ENCODE results near the gene DAG1. TPM values are rescaled to one million over a fixed set of nuclear protein-coding genes. Genes with fewer than 3 reads are reported as not detected.

Gene DAG1
- total and polyA plus RNA-seq, 8 donors = 15.5 to 108 (median 70.0) TPM

- Histone ChIP-seq H3K9me3 (no peaks in the 10 kb centered on the region), H3K4me1 (peaks cover 8 to 19% (median 17%) of the 10 kb centered on the region in 3 donors), H3K27me3 (no peaks in the 10 kb centered on the region), H3K4me3 (no peak overlapping the region), H3K36me3 (peaks cover 0 to 20% (median 4%) of the 10 kb centered on the region in 3 donors), H3K27ac (peak overlapping the region; percentile 12 to 61 (median 30))
- no peak for ATAC-seq
- FAIRE-seq = no peak
- intact Hi-C loops (cut with DNase I) = loop anchor here in 1 of 3 donors (5.0 kb wide), 1 partner anchor 136 kb away; the partner anchor contains the start of gene APEH
- TF ChIP-seq, protein P1, sequence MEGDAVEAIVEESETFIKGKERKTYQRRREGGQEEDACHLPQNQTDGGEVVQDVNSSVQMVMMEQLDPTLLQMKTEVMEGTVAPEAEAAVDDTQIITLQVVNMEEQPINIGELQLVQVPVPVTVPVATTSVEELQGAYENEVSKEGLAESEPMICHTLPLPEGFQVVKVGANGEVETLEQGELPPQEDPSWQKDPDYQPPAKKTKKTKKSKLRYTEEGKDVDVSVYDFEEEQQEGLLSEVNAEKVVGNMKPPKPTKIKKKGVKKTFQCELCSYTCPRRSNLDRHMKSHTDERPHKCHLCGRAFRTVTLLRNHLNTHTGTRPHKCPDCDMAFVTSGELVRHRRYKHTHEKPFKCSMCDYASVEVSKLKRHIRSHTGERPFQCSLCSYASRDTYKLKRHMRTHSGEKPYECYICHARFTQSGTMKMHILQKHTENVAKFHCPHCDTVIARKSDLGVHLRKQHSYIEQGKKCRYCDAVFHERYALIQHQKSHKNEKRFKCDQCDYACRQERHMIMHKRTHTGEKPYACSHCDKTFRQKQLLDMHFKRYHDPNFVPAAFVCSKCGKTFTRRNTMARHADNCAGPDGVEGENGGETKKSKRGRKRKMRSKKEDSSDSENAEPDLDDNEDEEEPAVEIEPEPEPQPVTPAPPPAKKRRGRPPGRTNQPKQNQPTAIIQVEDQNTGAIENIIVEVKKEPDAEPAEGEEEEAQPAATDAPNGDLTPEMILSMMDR (IDR thresholded peaks at IDR 0.05) = no peak
- WGBS, 2 donors = 64 to 65% methylated on average over 7 of the region's 7 CpGs
- DNase-seq = no peak
These were observed 66.2 kb downstream of the DAG1 start for GRCh38 chr3:49535971-49536874.

DNA sequence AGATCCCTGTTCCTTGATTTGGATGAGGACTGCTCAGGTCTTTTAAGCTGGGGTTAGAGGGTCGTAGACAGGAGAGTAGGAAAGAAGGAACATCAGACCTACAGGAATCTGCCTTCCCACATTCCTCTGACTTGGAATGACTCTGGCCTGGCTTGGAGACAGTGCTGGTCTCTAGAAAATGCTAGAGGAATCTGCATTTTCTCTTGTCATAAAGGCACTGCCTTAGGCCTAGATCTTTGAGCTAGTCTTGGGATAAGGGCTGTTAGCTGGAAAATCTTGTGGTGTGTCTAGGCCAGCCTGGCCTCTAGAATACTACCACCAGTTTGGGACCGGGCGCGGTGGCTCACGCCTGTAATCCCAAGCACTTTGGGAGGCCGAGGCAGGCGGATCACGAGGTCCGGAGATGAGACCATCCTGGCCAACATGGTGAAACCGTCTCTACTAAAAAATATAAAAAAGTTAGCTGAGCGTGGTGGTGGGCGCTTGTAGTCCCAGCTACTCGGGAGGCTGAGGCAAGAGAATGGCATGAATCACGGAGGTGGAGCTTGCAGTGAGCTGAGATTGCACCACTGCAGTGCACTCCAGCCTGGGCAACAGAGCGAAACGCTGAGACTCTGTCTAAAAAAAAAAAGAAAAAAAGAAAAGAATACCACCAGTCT, 66.9 kb downstream of the DAG1 start:
- no peaks in the 10 kb centered on the region for H3K9me3 ChIP-seq
- no peak overlapping the region for H3K4me3 ChIP-seq
- intact Hi-C loops (cut with DNase I) = loop anchor here in 1 of 3 donors (5.0 kb wide), 1 partner anchor 135 kb away; the partner anchor contains the start of gene APEH
- peak overlapping the region in 1 of 4 donors; percentile 12 for H3K27ac ChIP-seq
- H3K4me1 ChIP-seq = peaks cover 8 to 19% (median 17%) of the 10 kb centered on the region in 3 donors
- no peak for FAIRE-seq
- no peaks in the 10 kb centered on the region for H3K27me3 ChIP-seq
- WGBS, 2 donors = 79 to 94% methylated on average over 16 of the region's 16 CpGs
- no peak for DNase-seq
- TF ChIP-seq, protein P1 (IDR thresholded peaks at IDR 0.05) = no peak
- no peak for ATAC-seq
- H3K36me3 ChIP-seq = peaks cover 0 to 13% (median 4%) of the 10 kb centered on the region in 3 donors

- no peaks in the 10 kb centered on the region for H3K36me3 ChIP-seq
- peak overlapping the region; percentile 69 to 80 (median 80) for H3K27ac ChIP-seq
- no peaks in the 10 kb centered on the region for H3K27me3 ChIP-seq
- ATAC-seq (peak; percentile 92 to 96 (median 93)), DNase-seq (peak; percentile 94 to 99 (median 97)), FAIRE-seq (no peak)
- peak overlapping the region; percentile 12 to 53 (median 34) for H3K4me3 ChIP-seq
- intact Hi-C loops (cut with DNase I) = loop anchor here (5.0 to 10.0 kb wide), 3 partner anchors 115 to 132 kb away; partner anchors contain the start of gene APEH (in 1 of the 3)
- WGBS, 2 donors = 1% methylated on average over 57 to 63 of the region's 63 CpGs
- TF ChIP-seq, protein P1 (IDR thresholded peaks at IDR 0.05) = peak; percentile 70 to 89 (median 78)
- H3K4me1 ChIP-seq = peaks cover 1 to 11% (median 6%) of the 10 kb centered on the region in 3 donors
- H3K9me3 ChIP-seq = no peaks in the 10 kb centered on the region
These were observed 69.8 kb downstream of the DAG1 start for GRCh38 chr3:49539659-49540560.

- H3K4me1 ChIP-seq = peaks cover 0 to 4% (median 0%) of the 10 kb centered on the region in 3 donors
- intact Hi-C loops (cut with DNase I) = no loop called here
- no peaks in the 10 kb centered on the region for H3K9me3 ChIP-seq
- DNase-seq = no peak
- FAIRE-seq = no peak
- ATAC-seq = no peak
- no peak overlapping the region for H3K4me3 ChIP-seq
- H3K27me3 ChIP-seq = no peaks in the 10 kb centered on the region
- no peaks in the 10 kb centered on the region for H3K36me3 ChIP-seq
- TF ChIP-seq, protein P1 (IDR thresholded peaks at IDR 0.05) = no peak
- H3K27ac ChIP-seq = no peak overlapping the region
These were observed 82.0 kb downstream of the DAG1 start for GRCh38 chr3:49552087-49552486.
